H1 (cell line): ENCODE measurements around the gene RNF13. TPM values are rescaled to one million over a fixed set of nuclear protein-coding genes. Genes with fewer than 3 reads are reported as not detected.

Experiments
- POLR2A ChIP-seq, 2 experiments: IDR thresholded peaks; 1 replicate in 1 of 2; 2 replicates in 1 of 2; pipeline ENCODE4 v1.6.1; 2011; ENCODE audit warnings: low read depth in 2 of 2, low read length in 2 of 2, mild to moderate bottlenecking in 2 of 2; ENCODE audit errors: control extremely low read depth in 1 of 2
- polyA plus RNA-seq, 7 experiments: library from polyadenylated mRNA; depleted of rRNA in 3 of 7; stranded (reverse) in 5 of 7; unstranded in 2 of 7; fragments of >200 nt in 5 of 7; fragments of 200-250 nt in 2 of 7; gene quantifications; 1 replicate in 5 of 7; 2 replicates in 1 of 7; 4 replicates in 1 of 7; pipeline versions ENCODE4 v1.2.1 to v1.2.3, GENCODE V29; 2011 to 2013; ENCODE audit warnings: missing spikeins in 2 of 7, mixed read lengths in 2 of 7
- total RNA-seq: library from RNA; stranded (reverse); fragmentation: NEBNext Ultra II Directional; extraction: Animal tissue kit (Norgen Biotek cat#: 25700); gene quantifications from 2 replicates; pipeline ENCODE4 v1.2.1, GENCODE V29; 2021

Gene RNF13
- total and polyA plus RNA-seq, 2 of the 8 experiments (the other 6 are each of a cell fraction or from before 2014, with no cell fraction given): 19.4 to 35.4 TPM

- no peak for TF ChIP-seq POLR2A (IDR thresholded peaks at IDR 0.05; ENCODE audit: control extremely low read depth in 1 of 2, low read depth in 2 of 2, low read length in 2 of 2)
- TF ChIP-seq, all 59 proteins: peak for 0
Measured at GRCh38 chr3:149891621-149892020, 78.6 kb downstream of the RNF13 start (continued).
